ENCODE data around the gene OTOF. TPM values are rescaled to one million over a fixed set of nuclear protein-coding genes. Genes with fewer than 3 reads are reported as not detected.

The OTOF gene
- total and polyA plus RNA-seq, 2 experiments from 2014 or later = 0.38 to 0.43 TPM

GRCh38 chr2:26509141-26509540 lies 31.2 kb upstream of the OTOF start:
- no peak overlapping the region for H3K27ac ChIP-seq
- in situ Hi-C loops (cut with MboI) = no loop called here
- H3K27me3 ChIP-seq (replicated peaks; ENCODE audit: insufficient read depth) = peaks cover 40% of the 10 kb centered on the region
- TF ChIP-seq EZH2 (IDR thresholded peaks at IDR 0.05; ENCODE audit: insufficient read depth, poor library complexity, severe bottlenecking) (no peak), EZH2phosphoT487 (IDR thresholded peaks at IDR 0.05; ENCODE audit: insufficient read depth, low read depth) (no peak)
- H3K4me1 ChIP-seq (ENCODE audit: insufficient read depth) = no peaks in the 10 kb centered on the region
- H3K4me2 ChIP-seq (ENCODE audit: unreplicated experiment) = no peak overlapping the region
- no peaks in the 10 kb centered on the region for H3K36me3 ChIP-seq (ENCODE audit: low read depth)
- no peaks in the 10 kb centered on the region for H3K9me3 ChIP-seq (ENCODE audit: low read depth)
- H3K79me2 ChIP-seq (ENCODE audit: insufficient read depth) = no peaks in the 10 kb centered on the region
- DNase-seq = no peak
- H3K9me2 ChIP-seq (ENCODE audit: insufficient read depth) = no peaks in the 10 kb centered on the region
- H2AFZ ChIP-seq = no peak overlapping the region
- no peak overlapping the region for H3K4me3 ChIP-seq
- H3F3A ChIP-seq (ENCODE audit: insufficient read depth) = no peaks in the 10 kb centered on the region
- no peaks in the 10 kb centered on the region for H4K20me1 ChIP-seq (ENCODE audit: insufficient read depth)
- H3K9ac ChIP-seq = no peak overlapping the region
- WGBS, 2 experiments (ENCODE audit: low coverage in 1 of 2, low lambda C conversion rate in 2 of 2, missing lambda C conversion rate in 2 of 2) = 40 to 43% methylated on average over 6 of the region's 6 CpGs

DNA sequence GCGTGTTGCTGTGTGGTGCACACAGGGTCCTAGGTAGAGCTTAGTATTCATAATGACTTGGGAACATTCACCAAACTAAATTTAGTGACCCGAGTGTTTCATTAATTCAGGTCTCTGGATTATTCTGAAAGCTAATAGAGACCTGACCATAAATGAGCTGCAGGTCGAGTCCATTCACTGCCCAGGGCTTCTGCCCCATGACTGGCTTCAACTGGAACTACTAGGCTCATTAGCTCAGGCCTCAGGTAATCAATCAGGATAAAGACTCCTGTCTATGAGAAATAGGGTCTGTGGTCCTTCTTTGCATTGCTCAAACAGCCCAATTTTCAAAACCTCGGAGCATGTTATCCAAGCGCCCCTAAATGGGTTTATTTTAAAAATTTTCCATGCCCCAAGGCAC lies 30.0 kb upstream of the OTOF start:
- H3K4me1 ChIP-seq (ENCODE audit: insufficient read depth) = no peaks in the 10 kb centered on the region
- in situ Hi-C loops (cut with MboI) = no loop called here
- 50 to 51% methylated on average over 5 of the region's 5 CpGs for WGBS, 2 experiments (ENCODE audit: low coverage in 1 of 2, low lambda C conversion rate in 2 of 2, missing lambda C conversion rate in 2 of 2)
- H3K27me3 ChIP-seq (replicated peaks; ENCODE audit: insufficient read depth) = peaks cover 46% of the 10 kb centered on the region
- H3K9me3 ChIP-seq (ENCODE audit: low read depth) = no peaks in the 10 kb centered on the region
- TF ChIP-seq EZH2 (IDR thresholded peaks at IDR 0.05; ENCODE audit: insufficient read depth, poor library complexity, severe bottlenecking) = no peak
- no peak for TF ChIP-seq EZH2phosphoT487 (IDR thresholded peaks at IDR 0.05; ENCODE audit: insufficient read depth, low read depth)
- no peak overlapping the region for H2AFZ ChIP-seq
- H3K9ac ChIP-seq = no peak overlapping the region
- H4K20me1 ChIP-seq (ENCODE audit: insufficient read depth) = no peaks in the 10 kb centered on the region
- no peak overlapping the region for H3K27ac ChIP-seq
- no peaks in the 10 kb centered on the region for H3F3A ChIP-seq (ENCODE audit: insufficient read depth)
- no peaks in the 10 kb centered on the region for H3K9me2 ChIP-seq (ENCODE audit: insufficient read depth)
- no peaks in the 10 kb centered on the region for H3K36me3 ChIP-seq (ENCODE audit: low read depth)
- DNase-seq = no peak
- no peaks in the 10 kb centered on the region for H3K79me2 ChIP-seq (ENCODE audit: insufficient read depth)
- H3K4me2 ChIP-seq (ENCODE audit: unreplicated experiment) = no peak overlapping the region
- no peak overlapping the region for H3K4me3 ChIP-seq

DNA sequence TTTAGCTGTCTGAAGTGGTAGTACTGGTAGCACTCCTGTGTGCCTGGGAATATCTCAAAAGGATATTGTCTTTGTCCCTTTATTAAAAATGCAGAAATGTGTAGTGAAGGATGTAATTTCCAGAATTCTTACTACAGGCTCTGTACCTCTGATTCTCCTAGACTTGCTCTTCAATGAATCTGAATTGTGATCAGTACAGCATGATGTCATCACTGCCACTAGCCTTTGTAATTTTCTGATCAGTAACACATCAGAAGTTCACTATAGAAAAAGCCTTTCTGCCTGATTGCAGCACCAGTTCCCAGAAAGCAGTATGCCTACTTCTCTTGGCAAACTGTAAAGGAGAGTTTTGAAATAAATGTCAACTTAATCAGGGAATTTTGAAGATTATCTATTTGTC lies 29.2 kb upstream of the OTOF start:
- no peaks in the 10 kb centered on the region for H3K9me2 ChIP-seq (ENCODE audit: insufficient read depth)
- TF ChIP-seq EZH2 (IDR thresholded peaks at IDR 0.05; ENCODE audit: insufficient read depth, poor library complexity, severe bottlenecking) (no peak), EZH2phosphoT487 (IDR thresholded peaks at IDR 0.05; ENCODE audit: insufficient read depth, low read depth) (no peak)
- no peaks in the 10 kb centered on the region for H3K4me1 ChIP-seq (ENCODE audit: insufficient read depth)
- H3K4me2 ChIP-seq (ENCODE audit: unreplicated experiment) = no peak overlapping the region
- in situ Hi-C loops (cut with MboI) = no loop called here
- H2AFZ ChIP-seq = no peak overlapping the region
- DNase-seq = no peak
- peaks cover 38% of the 10 kb centered on the region for H3K27me3 ChIP-seq (replicated peaks; ENCODE audit: insufficient read depth)
- H3F3A ChIP-seq (ENCODE audit: insufficient read depth) = no peaks in the 10 kb centered on the region
- H4K20me1 ChIP-seq (ENCODE audit: insufficient read depth) = no peaks in the 10 kb centered on the region
- no peaks in the 10 kb centered on the region for H3K36me3 ChIP-seq (ENCODE audit: low read depth)
- H3K9ac ChIP-seq = no peak overlapping the region
- no peaks in the 10 kb centered on the region for H3K79me2 ChIP-seq (ENCODE audit: insufficient read depth)
- no peak overlapping the region for H3K4me3 ChIP-seq
- no peak overlapping the region for H3K27ac ChIP-seq
- H3K9me3 ChIP-seq (ENCODE audit: low read depth) = no peaks in the 10 kb centered on the region

- H3K79me2 ChIP-seq (ENCODE audit: insufficient read depth) = no peaks in the 10 kb centered on the region
- 50 to 55% methylated on average over 4 of the region's 4 CpGs for WGBS, 2 experiments (ENCODE audit: low coverage in 1 of 2, low lambda C conversion rate in 2 of 2, missing lambda C conversion rate in 2 of 2)
- H3K4me3 ChIP-seq = no peak overlapping the region
- H3K4me1 ChIP-seq (ENCODE audit: insufficient read depth) = no peaks in the 10 kb centered on the region
- TF ChIP-seq EZH2 (IDR thresholded peaks at IDR 0.05; ENCODE audit: insufficient read depth, poor library complexity, severe bottlenecking) = no peak
- no peak for TF ChIP-seq EZH2phosphoT487 (IDR thresholded peaks at IDR 0.05; ENCODE audit: insufficient read depth, low read depth)
- H3K4me2 ChIP-seq (ENCODE audit: unreplicated experiment) = no peak overlapping the region
- no peaks in the 10 kb centered on the region for H3K9me2 ChIP-seq (ENCODE audit: insufficient read depth)
- DNase-seq = no peak
- peaks cover 38% of the 10 kb centered on the region for H3K27me3 ChIP-seq (replicated peaks; ENCODE audit: insufficient read depth)
- H3F3A ChIP-seq (ENCODE audit: insufficient read depth) = no peaks in the 10 kb centered on the region
- in situ Hi-C loops (cut with MboI) = no loop called here
- no peak overlapping the region for H3K27ac ChIP-seq
- H3K9me3 ChIP-seq (ENCODE audit: low read depth) = no peaks in the 10 kb centered on the region
- H2AFZ ChIP-seq = no peak overlapping the region
- no peaks in the 10 kb centered on the region for H3K36me3 ChIP-seq (ENCODE audit: low read depth)
- no peak overlapping the region for H3K9ac ChIP-seq
- no peaks in the 10 kb centered on the region for H4K20me1 ChIP-seq (ENCODE audit: insufficient read depth)
Measured at GRCh38 chr2:26506279-26506678, 28.4 kb upstream of the OTOF start.

DNA sequence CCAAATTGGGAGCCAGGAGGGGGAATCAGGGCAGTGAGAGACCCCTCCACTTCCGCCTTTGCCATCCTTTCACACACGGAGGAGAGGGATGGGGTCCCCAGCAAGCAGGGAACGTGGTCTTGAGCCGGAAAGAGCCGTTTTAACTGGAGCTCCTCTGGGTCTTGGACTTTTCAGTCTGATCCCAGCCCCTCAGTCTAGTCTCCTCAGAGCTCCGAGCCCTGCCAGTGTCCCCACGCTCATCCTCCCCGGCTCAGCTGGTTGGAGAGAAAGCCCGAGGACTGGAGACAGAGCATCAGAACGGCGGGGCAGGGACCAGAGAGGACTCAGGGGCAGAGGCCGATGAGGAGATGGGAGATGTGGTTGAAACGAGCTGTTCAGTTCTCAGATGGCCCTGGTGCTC lies 26.1 kb upstream of the OTOF start:
- TF ChIP-seq EZH2 (IDR thresholded peaks at IDR 0.05; ENCODE audit: insufficient read depth, poor library complexity, severe bottlenecking) = no peak
- no peak for TF ChIP-seq EZH2phosphoT487 (IDR thresholded peaks at IDR 0.05; ENCODE audit: insufficient read depth, low read depth)
- H3K79me2 ChIP-seq (ENCODE audit: insufficient read depth) = no peaks in the 10 kb centered on the region
- H3K36me3 ChIP-seq (ENCODE audit: low read depth) = no peaks in the 10 kb centered on the region
- H3F3A ChIP-seq (ENCODE audit: insufficient read depth) = no peaks in the 10 kb centered on the region
- no peaks in the 10 kb centered on the region for H3K4me1 ChIP-seq (ENCODE audit: insufficient read depth)
- H3K27ac ChIP-seq = no peak overlapping the region
- H2AFZ ChIP-seq = peak overlapping the region; percentile 90
- no peaks in the 10 kb centered on the region for H4K20me1 ChIP-seq (ENCODE audit: insufficient read depth)
- peaks cover 39% of the 10 kb centered on the region for H3K27me3 ChIP-seq (replicated peaks; ENCODE audit: insufficient read depth)
- H3K4me3 ChIP-seq = peak overlapping the region; percentile 69; the same call in 1 of the 2 replicates
- no peak for DNase-seq
- H3K9me2 ChIP-seq (ENCODE audit: insufficient read depth) = no peaks in the 10 kb centered on the region
- peak overlapping the region; percentile 84 for H3K4me2 ChIP-seq (ENCODE audit: unreplicated experiment)
- WGBS, 2 experiments (ENCODE audit: low coverage in 1 of 2, low lambda C conversion rate in 2 of 2, missing lambda C conversion rate in 2 of 2) = 41 to 43% methylated on average over 13 of the region's 13 CpGs
- H3K9me3 ChIP-seq (ENCODE audit: low read depth) = no peaks in the 10 kb centered on the region
- H3K9ac ChIP-seq = 0 out of 2 replicates have a peak overlapping the region, but pooled peaks have one; percentile 61
- in situ Hi-C loops (cut with MboI) = no loop called here
